AG04450 (cell line): ENCODE results near the gene FBXW5. TPM values are rescaled to one million over a fixed set of nuclear protein-coding genes. Genes with fewer than 3 reads are reported as not detected.

ENCODE experiments used
- CTCF ChIA-PET: fragments of 300-600, 350-600 bp; formaldehyde crosslinking; extraction: SDS; loops from one replicate; lab custom pipeline; 2022; ENCODE audit warnings: antibody characterized with exemption, inconsistent platforms; lab: Charles Lee
- POLR2A ChIA-PET: fragments of 350-600 bp; formaldehyde crosslinking; extraction: SDS; loops from one replicate; lab custom pipeline; 2021; ENCODE audit warnings: antibody characterized with exemption, inconsistent platforms; lab: Yijun Ruan, JAX
- DNase-seq: peaks from one replicate; pipeline ENCODE4 v3.0.0-alpha.2; 2011; ENCODE audit warnings: low read depth, low spot score
- H3K27ac ChIP-seq: one replicate; pipeline ENCODE4 v1.5.1; 2012; ENCODE audit warnings: low read depth, low read length, control low read depth
- H3K27me3 ChIP-seq: one replicate; pipeline ENCODE4 v1.6.0; 2012; ENCODE audit warnings: low read length; ENCODE audit not compliant: control insufficient read depth, insufficient read depth
- H3K4me3 ChIP-seq: 2 replicates; pipeline ENCODE4 v1.5.1; 2011; ENCODE audit warnings: mild to moderate bottlenecking, low read depth, low read length, control low read depth
- H3K9me3 ChIP-seq: 2 replicates; pipeline ENCODE4 v1.5.1; 2012; ENCODE audit warnings: low read length; ENCODE audit not compliant: control insufficient read depth, insufficient read depth
- CTCF ChIP-seq: IDR thresholded peaks from 2 replicates; pipeline ENCODE4 v1.5.1; 2011; ENCODE audit warnings: low read depth, low read length, control low read depth, inconsistent platforms
- polyA plus RNA-seq: library from polyadenylated mRNA; depleted of rRNA; stranded (reverse); fragments of >200 nt; gene quantifications from 2 replicates; pipeline ENCODE4 v1.2.3, GENCODE V29; 2011

The FBXW5 gene
- polyA plus RNA-seq, 1 experiment, result 31.2 TPM

- ChIA-PET CTCF (no interaction called here), POLR2A (no interaction called here)
- Histone ChIP-seq H3K4me3 (no peak overlapping the region), H3K27ac (no peak overlapping the region), H3K9me3 (no peaks in the 10 kb centered on the region; the same call in none of the 2 replicates), H3K27me3 (no peaks in the 10 kb centered on the region)
- DNase-seq, result no peak
- no peak for TF ChIP-seq CTCF
Measured at GRCh38 chr9:136930014-136930413, 14.5 kb downstream of the FBXW5 start.

DNA sequence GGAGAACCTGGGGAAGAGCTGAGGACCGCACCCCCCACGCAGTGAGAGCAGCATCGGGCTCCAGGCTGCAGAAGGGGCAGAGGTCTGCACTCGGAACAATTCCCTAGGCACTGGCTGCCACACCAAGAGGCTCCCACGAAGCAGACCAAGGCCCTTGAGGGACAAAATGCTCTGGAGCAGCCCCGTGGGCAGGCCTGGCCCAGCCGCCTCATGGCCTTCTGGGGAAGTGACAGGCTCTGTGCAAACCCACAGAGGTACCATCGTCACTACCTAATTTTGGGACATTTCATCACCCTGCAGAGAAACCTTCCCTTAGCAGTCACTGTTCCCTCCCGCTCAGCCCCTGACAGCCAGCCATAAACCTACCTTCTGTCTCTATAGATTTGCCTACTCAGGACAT, 15.9 kb downstream of the FBXW5 start:
- no peak overlapping the region for H3K27ac ChIP-seq
- no peak overlapping the region for H3K4me3 ChIP-seq
- no peaks in the 10 kb centered on the region for H3K27me3 ChIP-seq
- ChIA-PET CTCF (no interaction called here), POLR2A (no interaction called here)
- no peak for TF ChIP-seq CTCF
- no peak for DNase-seq
- no peaks in the 10 kb centered on the region; the same call in 1 of the 2 replicates for H3K9me3 ChIP-seq

DNA sequence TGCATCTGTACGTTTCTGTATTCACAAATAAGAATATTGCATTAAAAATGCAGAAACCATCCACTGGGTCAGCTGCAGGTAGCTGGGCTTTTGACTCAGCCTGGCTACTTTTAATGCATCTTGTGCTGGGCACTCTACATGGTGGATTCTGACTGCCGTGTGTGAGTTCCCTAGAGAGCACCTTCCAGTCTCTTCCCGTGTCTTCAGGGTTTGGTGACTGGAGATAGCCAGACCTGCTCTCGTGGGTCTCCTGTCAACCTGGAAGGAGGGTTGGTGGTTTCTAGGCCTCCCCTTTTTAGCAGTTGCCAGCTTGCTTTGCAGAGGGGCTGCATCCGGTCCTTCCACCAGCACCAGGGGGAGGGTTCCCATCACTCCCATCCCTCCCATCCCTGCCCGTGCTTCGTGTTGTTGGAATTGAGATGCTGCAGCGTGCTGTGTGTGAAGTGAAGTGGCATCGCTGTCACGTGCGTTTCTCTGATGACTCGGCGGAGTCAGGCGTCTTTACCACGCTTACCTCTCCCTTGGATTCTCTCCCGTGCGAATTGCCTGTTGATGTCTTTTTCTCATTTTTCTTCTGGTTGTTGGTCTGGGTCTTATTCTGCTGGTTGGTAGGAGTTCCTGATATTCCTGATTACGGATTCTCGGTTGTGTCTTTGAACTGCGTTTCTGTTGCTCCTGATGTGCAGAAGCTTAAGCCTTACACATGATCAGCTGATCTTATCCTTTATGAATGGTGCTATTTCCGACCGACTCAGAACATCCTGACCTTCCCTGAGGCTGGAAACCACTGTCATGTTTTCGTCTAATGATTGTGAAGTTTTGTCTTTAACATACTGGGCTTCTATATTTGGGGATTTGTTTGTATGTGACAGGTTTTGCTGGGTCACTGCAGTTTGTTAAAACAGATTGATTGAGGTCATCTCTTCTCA, 16.9 kb downstream of the FBXW5 start:
- no peaks in the 10 kb centered on the region for H3K27me3 ChIP-seq
- CTCF ChIA-PET, result no interaction called here
- no peaks in the 10 kb centered on the region; the same call in 1 of the 2 replicates for H3K9me3 ChIP-seq
- no peak for DNase-seq
- H3K27ac ChIP-seq, result no peak overlapping the region
- POLR2A ChIA-PET, result no interaction called here
- H3K4me3 ChIP-seq, result no peak overlapping the region
- no peak for TF ChIP-seq CTCF

DNA sequence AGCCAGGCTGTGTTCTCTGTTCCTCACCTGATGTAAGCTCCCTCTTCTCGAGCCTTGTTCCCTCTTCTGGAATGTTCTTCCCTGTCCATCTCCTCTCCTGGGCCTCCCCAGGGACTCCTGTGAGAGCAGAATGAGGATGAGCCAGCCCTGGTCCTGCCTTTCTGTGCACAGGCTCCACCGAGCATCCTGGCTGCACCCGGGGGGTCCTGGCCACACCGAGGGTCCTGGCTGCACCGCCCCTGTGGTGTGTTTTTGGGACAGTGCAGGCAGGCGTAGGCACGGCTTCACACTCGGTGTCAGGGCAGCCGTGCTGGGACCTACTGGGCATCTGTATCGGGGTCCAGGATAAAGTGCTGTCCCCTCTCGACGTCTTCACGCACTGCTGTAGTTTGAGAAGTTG, 17.8 kb downstream of the FBXW5 start:
- Histone ChIP-seq H3K9me3 (no peaks in the 10 kb centered on the region; the same call in 1 of the 2 replicates), H3K27ac (no peak overlapping the region), H3K4me3 (no peak overlapping the region), H3K27me3 (no peaks in the 10 kb centered on the region)
- ChIA-PET POLR2A (no interaction called here), CTCF (interaction anchor here (1.4 kb wide), 1 partner anchor 139 kb away, joined by 3 read pairs; no protein-coding TSS in a partner anchor)
- no peak for TF ChIP-seq CTCF
- no peak for DNase-seq

GRCh38 chr9:136926154-136926704, 18.3 kb downstream of the FBXW5 start:
- DNase-seq, result no peak
- no peak overlapping the region for H3K4me3 ChIP-seq
- CTCF ChIA-PET, result interaction anchor here (1.4 kb wide), 1 partner anchor 139 kb away, joined by 3 read pairs; no protein-coding TSS in a partner anchor
- no peaks in the 10 kb centered on the region; the same call in 1 of the 2 replicates for H3K9me3 ChIP-seq
- H3K27me3 ChIP-seq, result no peaks in the 10 kb centered on the region
- TF ChIP-seq CTCF, result no peak; the same call in 1 of the 2 replicates
- POLR2A ChIA-PET, result interaction anchor here (0.5 kb wide), 1 partner anchor 104 kb away, joined by 5 read pairs; no protein-coding TSS in a partner anchor
- no peak overlapping the region for H3K27ac ChIP-seq
